GM19043 (cell line): ENCODE measurements around the gene MGAT2.
"Not testable (repeated sequence)": the region's sequence is repeated elsewhere in the genome, so short reads cannot be mapped to it uniquely, and the experiment has no call there.

Source experiments
- ATAC-seq: cut with Tn5 transposase; IDR thresholded peaks from one replicate; pipeline ENCODE4 v1.9.1; 2021; ENCODE audit warnings: low read depth; ENCODE audit not compliant: unreplicated experiment

The MGAT2 gene

GRCh38 chr14:49607583-49607982, 13.0 kb upstream of the MGAT2 start:
- ATAC-seq, result no peak

- ATAC-seq, result no peak
These were observed 8.3 kb upstream of the MGAT2 start for GRCh38 chr14:49612251-49612650.

- ATAC-seq, result no peak
These were observed 7.9 kb upstream of the MGAT2 start for GRCh38 chr14:49612671-49613070.

GRCh38 chr14:49614196-49614595, 6.4 kb upstream of the MGAT2 start:
- ATAC-seq, result no peak

- no peak for ATAC-seq
These were observed 4.8 kb upstream of the MGAT2 start for GRCh38 chr14:49615776-49616175.

DNA sequence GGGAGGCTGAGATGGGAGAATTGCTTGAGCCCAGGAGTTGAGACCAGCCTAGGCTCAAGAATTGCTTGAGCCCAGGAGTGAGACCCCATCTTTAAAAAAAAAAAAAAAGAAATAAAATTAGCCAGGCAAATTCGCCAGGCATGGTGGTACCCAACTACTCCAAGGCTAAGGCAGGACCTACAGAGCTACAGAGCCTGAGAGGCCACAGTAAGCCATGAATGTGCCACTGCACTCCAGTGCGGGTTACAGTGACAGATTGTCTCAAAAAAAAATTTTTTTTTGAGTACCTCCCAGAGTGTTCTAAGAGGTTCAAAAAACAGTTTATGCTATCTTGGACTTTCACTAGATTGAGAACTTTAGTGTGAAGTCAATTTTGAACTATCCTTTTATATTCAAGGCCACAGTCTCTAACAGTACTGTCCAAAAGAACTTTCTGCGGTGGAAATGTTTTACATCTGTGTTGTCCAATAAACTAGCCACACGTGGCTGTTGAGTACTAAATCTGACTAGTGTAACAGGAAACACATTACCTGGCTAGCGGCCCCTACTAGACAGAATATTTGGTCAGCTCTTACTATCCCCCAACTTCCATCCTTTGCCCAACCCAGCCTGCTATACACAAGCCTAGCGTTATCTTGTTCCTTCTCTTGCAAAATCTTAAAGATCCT, 2.6 kb upstream of the MGAT2 start:
- ATAC-seq, result no peak

GRCh38 chr14:49619273-49619672, 1.3 kb upstream of the MGAT2 start:
- not testable (repeated sequence) for ATAC-seq

DNA sequence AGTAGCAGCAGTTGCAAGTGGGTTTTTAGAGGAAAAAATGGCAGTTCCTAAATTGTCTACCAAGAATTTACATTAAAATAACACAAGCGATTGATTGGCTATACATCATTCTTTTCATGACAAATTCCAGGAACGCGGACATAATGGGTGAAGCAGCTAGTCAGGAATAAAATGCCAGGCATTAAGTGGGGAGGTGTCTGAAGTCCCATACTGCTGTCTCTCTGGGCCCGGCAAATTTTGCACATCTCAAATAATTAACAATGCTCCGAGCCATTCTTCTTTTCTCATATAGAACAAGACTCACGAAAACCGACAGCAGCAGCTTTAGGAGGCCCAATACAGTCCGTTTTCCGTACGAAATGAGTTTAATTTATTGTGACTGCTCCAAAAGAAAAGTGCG, 869 bp upstream of the MGAT2 start:
- ATAC-seq, result no peak

DNA sequence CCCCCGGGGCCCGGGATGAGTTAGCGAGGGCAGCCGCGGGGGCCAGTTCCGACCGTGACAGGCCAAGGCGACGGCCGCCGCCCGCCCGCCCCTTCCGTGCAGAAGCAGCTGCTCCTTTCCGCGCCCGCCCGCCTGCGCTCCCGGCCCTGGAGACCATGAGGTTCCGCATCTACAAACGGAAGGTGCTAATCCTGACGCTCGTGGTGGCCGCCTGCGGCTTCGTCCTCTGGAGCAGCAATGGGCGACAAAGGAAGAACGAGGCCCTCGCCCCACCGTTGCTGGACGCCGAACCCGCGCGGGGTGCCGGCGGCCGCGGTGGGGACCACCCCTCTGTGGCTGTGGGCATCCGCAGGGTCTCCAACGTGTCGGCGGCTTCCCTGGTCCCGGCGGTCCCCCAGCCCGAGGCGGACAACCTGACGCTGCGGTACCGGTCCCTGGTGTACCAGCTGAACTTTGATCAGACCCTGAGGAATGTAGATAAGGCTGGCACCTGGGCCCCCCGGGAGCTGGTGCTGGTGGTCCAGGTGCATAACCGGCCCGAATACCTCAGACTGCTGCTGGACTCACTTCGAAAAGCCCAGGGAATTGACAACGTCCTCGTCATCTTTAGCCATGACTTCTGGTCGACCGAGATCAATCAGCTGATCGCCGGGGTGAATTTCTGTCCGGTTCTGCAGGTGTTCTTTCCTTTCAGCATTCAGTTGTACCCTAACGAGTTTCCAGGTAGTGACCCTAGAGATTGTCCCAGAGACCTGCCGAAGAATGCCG, 699 bp downstream of the MGAT2 start:
- ATAC-seq, result peak; percentile 25

DNA sequence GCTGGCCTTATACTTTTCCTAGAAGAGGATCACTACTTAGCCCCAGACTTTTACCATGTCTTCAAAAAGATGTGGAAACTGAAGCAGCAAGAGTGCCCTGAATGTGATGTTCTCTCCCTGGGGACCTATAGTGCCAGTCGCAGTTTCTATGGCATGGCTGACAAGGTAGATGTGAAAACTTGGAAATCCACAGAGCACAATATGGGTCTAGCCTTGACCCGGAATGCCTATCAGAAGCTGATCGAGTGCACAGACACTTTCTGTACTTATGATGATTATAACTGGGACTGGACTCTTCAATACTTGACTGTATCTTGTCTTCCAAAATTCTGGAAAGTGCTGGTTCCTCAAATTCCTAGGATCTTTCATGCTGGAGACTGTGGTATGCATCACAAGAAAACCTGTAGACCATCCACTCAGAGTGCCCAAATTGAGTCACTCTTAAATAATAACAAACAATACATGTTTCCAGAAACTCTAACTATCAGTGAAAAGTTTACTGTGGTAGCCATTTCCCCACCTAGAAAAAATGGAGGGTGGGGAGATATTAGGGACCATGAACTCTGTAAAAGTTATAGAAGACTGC, 1.5 kb downstream of the MGAT2 start:
- no peak for ATAC-seq

DNA sequence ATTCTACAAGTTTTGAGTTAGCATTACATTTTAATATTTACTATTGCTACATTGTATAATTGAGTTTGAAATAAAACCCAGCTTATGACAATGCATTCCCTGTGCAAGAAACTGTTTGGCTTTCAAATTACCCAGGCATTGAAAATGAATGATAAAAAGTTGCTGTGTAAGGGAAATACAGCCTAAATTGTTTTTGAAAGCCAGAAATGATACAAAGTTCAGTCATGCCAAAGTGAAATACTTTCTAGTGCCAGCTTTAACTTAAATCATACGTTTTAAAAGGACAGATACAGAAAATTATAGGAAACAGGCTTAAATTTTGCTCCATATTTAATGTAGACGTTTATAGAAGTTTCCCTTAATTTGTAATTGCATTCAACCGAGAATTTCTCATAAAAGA, 2.8 kb downstream of the MGAT2 start:
- no peak for ATAC-seq

- no peak for ATAC-seq
These were observed 3.6 kb downstream of the MGAT2 start for GRCh38 chr14:49623941-49624839.

GRCh38 chr14:49633640-49634546, 13.3 kb downstream of the MGAT2 start:
- ATAC-seq, result peak; percentile 73

GRCh38 chr14:49634547-49635334, 14.1 kb downstream of the MGAT2 start, which contains the start of gene DNAAF2:
TSS of gene DNAAF2 (minus strand) at chr14:49635244. CDS start at chr14:49635149, 95 bp downstream.
- ATAC-seq, result peak; percentile 21

GRCh38 chr14:49636866-49637265, 16.3 kb downstream of the MGAT2 start:
- ATAC-seq, result no peak

- ATAC-seq, result no peak
These were observed 17.0 kb downstream of the MGAT2 start for GRCh38 chr14:49637534-49638078.

DNA sequence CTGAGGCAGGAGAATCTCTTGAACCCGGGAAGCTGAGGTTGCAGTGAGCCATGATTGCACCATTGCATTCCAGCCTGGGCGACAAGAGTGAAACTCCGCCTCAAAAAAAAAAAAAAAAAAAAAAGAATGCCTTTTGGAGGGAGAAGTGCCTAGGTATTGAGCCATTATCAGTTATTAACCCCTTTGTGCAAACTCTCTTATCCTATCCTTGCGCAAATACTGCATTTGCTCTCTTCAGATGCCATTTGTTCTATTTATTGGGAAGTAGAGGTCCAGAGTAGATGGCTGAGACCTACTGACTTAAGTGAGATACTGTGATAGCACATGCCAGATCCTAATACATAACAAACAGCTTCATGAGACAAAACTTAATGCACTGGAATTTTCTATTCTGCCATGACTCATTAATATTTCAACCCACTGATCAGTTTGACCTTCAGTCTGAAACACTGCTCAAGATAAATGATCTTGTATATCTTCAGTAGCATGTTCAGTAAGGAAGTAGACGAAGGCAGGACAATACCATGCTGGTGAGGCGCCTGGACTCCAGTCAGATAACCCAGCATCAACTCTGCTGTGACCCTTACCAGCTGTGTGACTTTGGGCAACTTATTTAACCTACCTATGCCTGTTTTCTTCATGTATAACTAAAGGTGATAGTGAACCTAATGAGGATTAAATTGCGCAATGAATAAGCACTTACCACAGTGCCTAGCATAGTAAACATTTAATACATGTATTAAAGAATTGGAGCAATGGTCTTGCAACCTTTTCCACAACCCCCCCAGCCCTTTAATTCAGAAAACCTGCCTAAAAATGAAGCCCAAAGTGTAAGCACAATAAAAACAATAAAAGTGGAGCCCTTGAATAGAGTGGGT, 20.2 kb downstream of the MGAT2 start:
- ATAC-seq, result no peak

DNA sequence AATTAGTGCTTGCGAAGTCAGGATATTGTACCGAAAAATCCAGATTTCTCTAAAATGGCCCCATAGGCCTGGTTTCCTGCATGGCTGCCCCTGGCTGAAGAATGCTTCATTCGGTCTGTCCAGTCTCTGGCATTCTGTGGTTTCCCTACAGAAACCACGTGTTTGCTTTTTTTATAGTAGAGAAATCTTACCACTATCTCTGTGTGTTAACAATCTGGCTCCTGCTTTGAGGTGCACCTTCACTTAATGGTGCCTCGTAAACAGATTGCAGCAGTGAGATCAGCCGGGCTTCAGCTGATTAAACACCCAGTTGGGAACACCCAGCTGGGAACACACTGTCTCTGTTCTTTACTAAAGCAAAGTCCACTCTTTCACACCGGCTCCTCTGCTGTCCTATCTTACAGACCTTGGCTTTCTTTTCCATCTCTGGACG, 21.1 kb downstream of the MGAT2 start:
- ATAC-seq, result no peak
